ENCODE data around the gene COL6A1. TPM values are rescaled to one million over a fixed set of nuclear protein-coding genes. Genes with fewer than 3 reads are reported as not detected.

COL6A1 gene
- total RNA-seq, 1 experiment from 2014 or later, result 221 TPM

- TF ChIP-seq FOXP1 (CRISPR knock-in tag; IDR thresholded peaks at IDR 0.05; ENCODE audit: borderline replicate concordance), result no peak
- no peak for TF ChIP-seq MYBL2 (CRISPR knock-in tag; IDR thresholded peaks at IDR 0.05)
- TF ChIP-seq NFATC4 (CRISPR knock-in tag; IDR thresholded peaks at IDR 0.05), result no peak
- no peak for TF ChIP-seq ZNF423 (CRISPR knock-in tag; IDR thresholded peaks at IDR 0.05)
- TF ChIP-seq GRHL2 (CRISPR knock-in tag; IDR thresholded peaks at IDR 0.05; ENCODE audit: insufficient replicate concordance, severe bottlenecking), result no peak
- ChIA-PET POLR2A (no interaction called here), CTCF (no interaction called here)
- no peak overlapping the region for H3K4me3 Mint-ChIP-seq
- no peak overlapping the region for H3K27ac Mint-ChIP-seq
- H3K9me3 Mint-ChIP-seq, result no peaks in the 10 kb centered on the region
- H3K36me3 Mint-ChIP-seq, result no peaks in the 10 kb centered on the region
- DNase-seq (ENCODE audit: low spot score) (no peak), ATAC-seq (no peak)
- H3K27me3 Mint-ChIP-seq (ENCODE audit: low read depth), result peaks cover 3% of the 10 kb centered on the region; the same call in 1 of the 2 replicates
- 0 out of 2 replicates have a peak, but pooled peaks cover 2% of the 10 kb centered on the region for H3K4me1 Mint-ChIP-seq
Observed at GRCh38 chr21:46017148-46017547, 35.6 kb downstream of the COL6A1 start.

- H3K4me1 Mint-ChIP-seq, result 0 out of 2 replicates have a peak, but pooled peaks cover 2% of the 10 kb centered on the region
- H3K4me3 Mint-ChIP-seq, result no peak overlapping the region
- H3K27me3 Mint-ChIP-seq (ENCODE audit: low read depth), result peaks cover 3% of the 10 kb centered on the region; the same call in 1 of the 2 replicates
- CTCF ChIA-PET, result no interaction called here
- H3K27ac Mint-ChIP-seq, result no peak overlapping the region
- DNase-seq (ENCODE audit: low spot score) (no peak), ATAC-seq (no peak)
- POLR2A ChIA-PET, result no interaction called here
- no peaks in the 10 kb centered on the region for H3K36me3 Mint-ChIP-seq
- TF ChIP-seq HMGXB4 (CRISPR knock-in tag; IDR thresholded peaks at IDR 0.05) (no peak), CREM (CRISPR knock-in tag; IDR thresholded peaks at IDR 0.05) (no peak)
- no peaks in the 10 kb centered on the region for H3K9me3 Mint-ChIP-seq
Observed at GRCh38 chr21:46017695-46018094, 36.1 kb downstream of the COL6A1 start.

- TF ChIP-seq MXD4 (CRISPR knock-in tag; IDR thresholded peaks at IDR 0.05; ENCODE audit: borderline replicate concordance) (no peak), MYBL2 (CRISPR knock-in tag; IDR thresholded peaks at IDR 0.05) (no peak), ZNF425 (CRISPR knock-in tag; conservative IDR thresholded peaks at IDR 0.05) (no peak), CREM (CRISPR knock-in tag; IDR thresholded peaks at IDR 0.05) (no peak), TEAD1 (CRISPR knock-in tag; IDR thresholded peaks at IDR 0.05) (no peak), TP53 (CRISPR knock-in tag; IDR thresholded peaks at IDR 0.05) (no peak), ZNF121 (CRISPR knock-in tag; IDR thresholded peaks at IDR 0.05) (no peak), ZNF423 (CRISPR knock-in tag; IDR thresholded peaks at IDR 0.05) (no peak), ZNF671 (CRISPR knock-in tag; IDR thresholded peaks at IDR 0.05) (no peak), NFATC4 (CRISPR knock-in tag; IDR thresholded peaks at IDR 0.05) (no peak), ZNF416 (CRISPR knock-in tag; IDR thresholded peaks at IDR 0.05) (no peak), USF1 (CRISPR knock-in tag; IDR thresholded peaks at IDR 0.05) (no peak), GRHL2 (CRISPR knock-in tag; IDR thresholded peaks at IDR 0.05; ENCODE audit: insufficient replicate concordance, severe bottlenecking) (no peak)
Observed at GRCh38 chr21:46018615-46019014, 37.0 kb downstream of the COL6A1 start.

GRCh38 chr21:46020581-46020980 is 39.0 kb downstream of the COL6A1 start:
- Mint-ChIP-seq H3K36me3 (no peaks in the 10 kb centered on the region), H3K27ac (no peak overlapping the region), H3K4me3 (no peak overlapping the region), H3K4me1 (peaks cover 11% of the 10 kb centered on the region), H3K9me3 (no peaks in the 10 kb centered on the region), H3K27me3 (ENCODE audit: low read depth) (peaks cover 3% of the 10 kb centered on the region; the same call in 1 of the 2 replicates)
- POLR2A ChIA-PET, result no interaction called here
- ATAC-seq, result no peak
- no peak for DNase-seq (ENCODE audit: low spot score)
- CTCF ChIA-PET, result no interaction called here
- no peak for TF ChIP-seq NR3C1 (CRISPR knock-in tag; conservative IDR thresholded peaks at IDR 0.05; ENCODE audit: low read depth)
- TF ChIP-seq ZNF423 (CRISPR knock-in tag; IDR thresholded peaks at IDR 0.05), result no peak
- no peak for TF ChIP-seq SMAD3 (CRISPR knock-in tag; IDR thresholded peaks at IDR 0.05; ENCODE audit: borderline replicate concordance)
- no peak for TF ChIP-seq ZNF396 (CRISPR knock-in tag; IDR thresholded peaks at IDR 0.05; ENCODE audit: borderline replicate concordance)
- no peak for TF ChIP-seq SMAD4 (CRISPR knock-in tag; IDR thresholded peaks at IDR 0.05)
- TF ChIP-seq ZNF281 (CRISPR knock-in tag; IDR thresholded peaks at IDR 0.05), result no peak
- no peak for TF ChIP-seq RORB (CRISPR knock-in tag; IDR thresholded peaks at IDR 0.05)
- no peak for TF ChIP-seq EMX1 (CRISPR knock-in tag; IDR thresholded peaks at IDR 0.05)
- no peak for TF ChIP-seq SP1 (CRISPR knock-in tag; conservative IDR thresholded peaks at IDR 0.05)

More at GRCh38 chr21:46018615-46019014, 37.0 kb downstream of the COL6A1 start:
- H3K36me3 Mint-ChIP-seq, result no peaks in the 10 kb centered on the region
- ATAC-seq, result no peak
- DNase-seq (ENCODE audit: low spot score), result no peak
- H3K27me3 Mint-ChIP-seq (ENCODE audit: low read depth), result peaks cover 3% of the 10 kb centered on the region; the same call in 1 of the 2 replicates
- H3K9me3 Mint-ChIP-seq, result no peaks in the 10 kb centered on the region
- POLR2A ChIA-PET, result no interaction called here
- no peak overlapping the region for H3K4me3 Mint-ChIP-seq
- CTCF ChIA-PET, result no interaction called here
- H3K4me1 Mint-ChIP-seq, result 0 out of 2 replicates have a peak, but pooled peaks cover 2% of the 10 kb centered on the region
- no peak overlapping the region for H3K27ac Mint-ChIP-seq
